ENCODE results near the gene SMIM14. TPM values are rescaled to one million over a fixed set of nuclear protein-coding genes. Genes with fewer than 3 reads are reported as not detected.

SMIM14 gene
- total RNA-seq, 1 donor from 2014 or later = 91.0 TPM

GRCh38 chr4:39642885-39643552 is 4.4 kb upstream of the SMIM14 start:
- H3K27me3 ChIP-seq = no peaks in the 10 kb centered on the region
- Mint-ChIP-seq H3K27me3 (ENCODE audit: insufficient read depth, low read depth) (peaks cover 2% of the 10 kb centered on the region), H3K4me3 (no peak overlapping the region), H3K4me1 (peaks cover 25% of the 10 kb centered on the region), H3K9me3 (no peaks in the 10 kb centered on the region), H3K36me3 (peaks cover 2% of the 10 kb centered on the region), H3K27ac (no peak overlapping the region)
- peaks cover 4% of the 10 kb centered on the region for H3K4me1 ChIP-seq
- H4K20me1 ChIP-seq (ENCODE audit: low read depth) = no peaks in the 10 kb centered on the region
- no peak overlapping the region for H3K4me3 ChIP-seq
- no peak overlapping the region for H3K9ac ChIP-seq
- H3F3A ChIP-seq (ENCODE audit: low read depth) = peaks cover 39% of the 10 kb centered on the region
- no peaks in the 10 kb centered on the region for H3K9me3 ChIP-seq (ENCODE audit: low read depth)
- H3K79me2 ChIP-seq (ENCODE audit: low read depth) = no peaks in the 10 kb centered on the region
- H3K27ac ChIP-seq = no peak overlapping the region
- H2AFZ ChIP-seq (replicated peaks) = no peak overlapping the region
- no peak overlapping the region for H3K4me2 ChIP-seq
- DNase-seq (ENCODE audit: low spot score) = no peak
- TF ChIP-seq CTCF (IDR thresholded peaks at IDR 0.05) = no peak
- TF ChIP-seq EZH2 (IDR thresholded peaks at IDR 0.05) = no peak
- no peak for TF ChIP-seq EZH2phosphoT487 (IDR thresholded peaks at IDR 0.05)
- H3K36me3 ChIP-seq = no peaks in the 10 kb centered on the region

GRCh38 chr4:39641451-39641850 is 2.8 kb upstream of the SMIM14 start:
- peak overlapping the region; percentile 20 for H3K27ac ChIP-seq
- Mint-ChIP-seq H3K9me3 (no peaks in the 10 kb centered on the region), H3K27me3 (ENCODE audit: insufficient read depth, low read depth) (peaks cover 2% of the 10 kb centered on the region), H3K4me3 (no peak overlapping the region), H3K36me3 (peaks cover 2% of the 10 kb centered on the region), H3K27ac (peak overlapping the region; percentile 12), H3K4me1 (peaks cover 33% of the 10 kb centered on the region)
- peak overlapping the region; percentile 45 for H2AFZ ChIP-seq (replicated peaks)
- H3K27me3 ChIP-seq = no peaks in the 10 kb centered on the region
- no peak for TF ChIP-seq EZH2 (IDR thresholded peaks at IDR 0.05)
- TF ChIP-seq EZH2phosphoT487 (IDR thresholded peaks at IDR 0.05) = no peak
- no peak for TF ChIP-seq CTCF (IDR thresholded peaks at IDR 0.05)
- no peak overlapping the region for H3K4me2 ChIP-seq
- H4K20me1 ChIP-seq (ENCODE audit: low read depth) = peaks cover 2% of the 10 kb centered on the region
- H3F3A ChIP-seq (ENCODE audit: low read depth) = peaks cover 52% of the 10 kb centered on the region
- H3K9ac ChIP-seq = no peak overlapping the region
- peak; percentile 33 for DNase-seq (ENCODE audit: low spot score)
- H3K36me3 ChIP-seq = no peaks in the 10 kb centered on the region
- peaks cover 10% of the 10 kb centered on the region for H3K4me1 ChIP-seq
- peaks cover 14% of the 10 kb centered on the region for H3K79me2 ChIP-seq (ENCODE audit: low read depth)
- no peak overlapping the region for H3K4me3 ChIP-seq
- no peaks in the 10 kb centered on the region for H3K9me3 ChIP-seq (ENCODE audit: low read depth)

- Histone ChIP-seq H3K27ac (peak overlapping the region; percentile 99), H3K4me1 (peaks cover 10% of the 10 kb centered on the region), H3F3A (ENCODE audit: low read depth) (peaks cover 62% of the 10 kb centered on the region), H3K9me3 (ENCODE audit: low read depth) (no peaks in the 10 kb centered on the region), H3K36me3 (no peaks in the 10 kb centered on the region), H3K9ac (peak overlapping the region; percentile 94), H2AFZ (replicated peaks) (peak overlapping the region; percentile 35), H3K4me3 (peak overlapping the region; percentile 85), H4K20me1 (ENCODE audit: low read depth) (peaks cover 20% of the 10 kb centered on the region), H3K4me2 (peak overlapping the region; percentile 93), H3K27me3 (no peaks in the 10 kb centered on the region), H3K79me2 (ENCODE audit: low read depth) (peaks cover 48% of the 10 kb centered on the region)
- Mint-ChIP-seq H3K4me1 (peaks cover 47% of the 10 kb centered on the region), H3K27me3 (ENCODE audit: insufficient read depth, low read depth) (peaks cover 2% of the 10 kb centered on the region), H3K9me3 (no peaks in the 10 kb centered on the region), H3K36me3 (no peaks in the 10 kb centered on the region), H3K4me3 (peak overlapping the region; percentile 95), H3K27ac (peak overlapping the region; percentile 97)
- TF ChIP-seq CTCF (IDR thresholded peaks at IDR 0.05) = no peak
- TF ChIP-seq EZH2 (IDR thresholded peaks at IDR 0.05) = no peak
- no peak for TF ChIP-seq EZH2phosphoT487 (IDR thresholded peaks at IDR 0.05)
- peak; percentile 91 for DNase-seq (ENCODE audit: low spot score)
Observed at GRCh38 chr4:39637586-39638353, 895 bp downstream of the SMIM14 start.

Data from neural progenitor cell (in vitro differentiated cells).